ENCODE measurements around the gene RIN2.

The RIN2 gene

GRCh38 chr20:19789446-19789845 is 31.4 kb downstream of the RIN2 start:
- DNase-seq (ENCODE audit: low read depth) = peak; percentile 8
- no peak overlapping the region for H3K4me3 ChIP-seq (ENCODE audit: low read depth, low read length)
- TF ChIP-seq POLR2A (IDR thresholded peaks at IDR 0.05; ENCODE audit: extremely low read depth, insufficient read length) = no peak

- TF ChIP-seq POLR2A (IDR thresholded peaks at IDR 0.05; ENCODE audit: extremely low read depth, insufficient read length) (no peak), MYC (IDR thresholded peaks at IDR 0.05; ENCODE audit: low read depth, low read length) (no peak), MAX (IDR thresholded peaks at IDR 0.05; ENCODE audit: low read depth, low read length) (no peak), CTCF (IDR thresholded peaks at IDR 0.05; ENCODE audit: low read depth, low read length) (no peak)
- no peak for DNase-seq (ENCODE audit: low read depth)
- no peak overlapping the region for H3K4me3 ChIP-seq (ENCODE audit: low read depth, low read length)
Observed at GRCh38 chr20:19791887-19792286, 33.8 kb downstream of the RIN2 start.

- no peak overlapping the region for H3K4me3 ChIP-seq (ENCODE audit: low read depth, low read length)
- no peak for DNase-seq (ENCODE audit: low read depth)
- TF ChIP-seq MYC (IDR thresholded peaks at IDR 0.05; ENCODE audit: low read depth, low read length) = no peak
- no peak for TF ChIP-seq CTCF (IDR thresholded peaks at IDR 0.05; ENCODE audit: low read depth, low read length)
- TF ChIP-seq MAX (IDR thresholded peaks at IDR 0.05; ENCODE audit: low read depth, low read length) = no peak
- no peak for TF ChIP-seq POLR2A (IDR thresholded peaks at IDR 0.05; ENCODE audit: extremely low read depth, insufficient read length)
Observed at GRCh38 chr20:19793716-19794115, 35.7 kb downstream of the RIN2 start.

GRCh38 chr20:19794941-19795340 is 36.9 kb downstream of the RIN2 start:
- H3K4me3 ChIP-seq (ENCODE audit: low read depth, low read length) = no peak overlapping the region
- TF ChIP-seq CTCF (IDR thresholded peaks at IDR 0.05; ENCODE audit: low read depth, low read length) (no peak), MAX (IDR thresholded peaks at IDR 0.05; ENCODE audit: low read depth, low read length) (no peak), MYC (IDR thresholded peaks at IDR 0.05; ENCODE audit: low read depth, low read length) (no peak), POLR2A (IDR thresholded peaks at IDR 0.05; ENCODE audit: extremely low read depth, insufficient read length) (no peak)
- DNase-seq (ENCODE audit: low read depth) = no peak

- H3K4me3 ChIP-seq (ENCODE audit: low read depth, low read length) = no peak overlapping the region
- DNase-seq (ENCODE audit: low read depth) = no peak
- no peak for TF ChIP-seq CTCF (IDR thresholded peaks at IDR 0.05; ENCODE audit: low read depth, low read length)
- TF ChIP-seq MAX (IDR thresholded peaks at IDR 0.05; ENCODE audit: low read depth, low read length) = no peak
- no peak for TF ChIP-seq POLR2A (IDR thresholded peaks at IDR 0.05; ENCODE audit: extremely low read depth, insufficient read length)
- no peak for TF ChIP-seq MYC (IDR thresholded peaks at IDR 0.05; ENCODE audit: low read depth, low read length)
Observed at GRCh38 chr20:19799325-19799724, 41.3 kb downstream of the RIN2 start.

GRCh38 chr20:19802099-19802491 is 44.0 kb downstream of the RIN2 start:
- DNase-seq (ENCODE audit: low read depth) = no peak
- TF ChIP-seq POLR2A (IDR thresholded peaks at IDR 0.05; ENCODE audit: extremely low read depth, insufficient read length) = no peak
- no peak for TF ChIP-seq MAX (IDR thresholded peaks at IDR 0.05; ENCODE audit: low read depth, low read length)
- no peak for TF ChIP-seq CTCF (IDR thresholded peaks at IDR 0.05; ENCODE audit: low read depth, low read length)
- no peak for TF ChIP-seq MYC (IDR thresholded peaks at IDR 0.05; ENCODE audit: low read depth, low read length)
- H3K4me3 ChIP-seq (ENCODE audit: low read depth, low read length) = no peak overlapping the region
